Ecto neural progenitor cell (in vitro differentiated cells): Measurements from ENCODE around the gene MPPED1.

Experiments
- DNase-seq: peaks from one replicate; pipeline ENCODE4 v3.0.0-alpha.2; 2018; ENCODE audit warnings: low spot score

MPPED1 gene

DNA sequence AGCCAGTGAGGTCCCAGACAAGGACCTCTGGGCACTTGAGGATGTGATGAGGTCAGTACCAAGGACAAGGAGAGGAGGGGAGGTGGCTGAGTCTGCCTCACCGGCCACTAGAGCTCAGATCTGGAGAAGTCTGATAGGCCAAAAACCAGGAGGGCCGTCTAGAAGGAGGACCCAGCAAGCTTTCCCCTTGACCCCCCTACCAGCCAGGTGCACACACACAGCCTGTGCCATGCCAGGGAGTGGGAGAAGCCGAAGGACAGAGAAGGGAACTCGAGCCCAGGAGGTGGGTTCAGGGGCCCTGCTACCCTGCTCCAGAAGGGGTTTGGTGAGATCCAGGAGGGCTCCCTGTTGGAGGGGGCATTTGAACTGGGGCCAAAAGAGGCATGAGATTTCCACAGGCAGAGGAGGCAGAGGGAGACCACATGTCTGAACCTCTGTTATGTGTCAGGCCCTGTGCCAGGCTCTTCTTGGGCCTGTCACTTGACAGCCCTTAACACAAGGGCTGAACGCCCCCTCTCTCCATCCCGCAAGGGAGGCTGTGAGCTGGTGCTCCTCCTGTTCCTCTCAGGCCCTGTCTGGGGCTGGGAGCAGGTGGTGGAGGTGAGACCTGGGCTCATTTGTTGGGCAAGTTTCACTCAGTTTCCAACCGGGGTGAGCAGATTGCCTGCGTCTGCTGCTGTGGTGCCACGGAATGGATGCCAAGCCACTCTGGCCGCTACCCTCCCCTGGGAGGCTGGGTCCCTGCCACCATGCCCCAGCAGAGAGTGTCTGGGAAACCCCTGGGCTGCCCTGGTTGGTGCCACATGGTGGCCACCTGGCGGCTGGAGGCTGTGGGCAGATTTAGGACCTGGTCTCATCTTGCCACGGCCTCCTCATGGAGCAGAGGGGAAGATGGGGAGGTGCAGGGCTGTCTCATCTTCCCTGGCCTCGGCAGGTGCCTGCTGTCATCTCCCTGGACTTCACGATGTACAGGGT, 65.2 kb downstream of the MPPED1 start:
- DNase-seq = no peak

DNA sequence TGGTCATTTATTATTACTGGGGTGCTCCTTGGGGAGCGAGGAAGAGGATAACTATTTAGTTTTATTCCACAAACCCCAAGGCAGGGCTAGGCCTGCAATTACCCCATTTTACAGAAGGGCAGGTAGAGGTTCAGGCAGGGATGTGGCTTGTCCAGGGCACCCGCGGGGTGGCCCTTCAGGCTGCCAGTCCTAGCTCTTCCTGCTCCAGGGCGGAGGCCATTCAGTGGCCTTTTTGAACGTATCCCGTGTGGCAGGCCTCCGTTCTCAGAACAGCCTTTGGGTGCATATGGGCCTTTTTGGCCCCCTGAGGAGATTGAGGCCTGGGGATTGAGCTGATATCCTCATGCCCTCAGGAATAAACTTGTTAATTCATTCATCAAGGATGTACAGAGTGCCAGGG, 66.2 kb downstream of the MPPED1 start:
- DNase-seq = no peak

DNA sequence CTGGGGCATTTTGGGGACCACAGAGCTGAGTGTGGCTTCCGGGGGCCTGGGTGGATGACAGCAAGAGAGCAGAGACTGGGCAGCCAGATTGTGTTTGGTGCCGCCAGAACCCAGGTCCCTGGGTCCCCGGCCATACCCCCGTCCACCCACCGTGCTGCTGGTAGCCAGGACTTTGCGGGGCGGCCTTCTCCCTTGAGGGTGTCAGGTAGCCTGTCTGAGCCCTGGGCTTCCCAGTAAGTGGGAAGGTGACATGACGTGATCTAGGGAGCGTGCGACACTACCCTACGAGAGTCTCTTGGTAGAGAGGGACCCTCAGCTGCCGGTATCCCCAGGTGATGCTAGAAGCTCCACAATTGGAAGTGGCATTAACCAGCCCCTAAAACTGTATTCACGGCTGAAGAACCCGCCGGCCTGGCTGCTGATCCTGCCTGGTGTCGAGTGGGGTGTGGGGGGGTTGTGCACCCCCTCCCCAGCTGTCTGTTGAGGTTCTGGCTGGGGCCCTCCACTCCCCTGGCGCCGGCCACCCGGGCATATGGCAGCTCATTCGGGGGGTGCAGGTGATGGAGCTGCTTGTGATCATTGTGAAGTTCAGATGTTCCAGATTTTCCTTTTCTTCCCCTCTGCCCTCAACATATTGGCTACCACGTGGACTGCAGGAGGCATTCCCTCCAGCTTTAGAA, 66.9 kb downstream of the MPPED1 start:
- no peak for DNase-seq

DNA sequence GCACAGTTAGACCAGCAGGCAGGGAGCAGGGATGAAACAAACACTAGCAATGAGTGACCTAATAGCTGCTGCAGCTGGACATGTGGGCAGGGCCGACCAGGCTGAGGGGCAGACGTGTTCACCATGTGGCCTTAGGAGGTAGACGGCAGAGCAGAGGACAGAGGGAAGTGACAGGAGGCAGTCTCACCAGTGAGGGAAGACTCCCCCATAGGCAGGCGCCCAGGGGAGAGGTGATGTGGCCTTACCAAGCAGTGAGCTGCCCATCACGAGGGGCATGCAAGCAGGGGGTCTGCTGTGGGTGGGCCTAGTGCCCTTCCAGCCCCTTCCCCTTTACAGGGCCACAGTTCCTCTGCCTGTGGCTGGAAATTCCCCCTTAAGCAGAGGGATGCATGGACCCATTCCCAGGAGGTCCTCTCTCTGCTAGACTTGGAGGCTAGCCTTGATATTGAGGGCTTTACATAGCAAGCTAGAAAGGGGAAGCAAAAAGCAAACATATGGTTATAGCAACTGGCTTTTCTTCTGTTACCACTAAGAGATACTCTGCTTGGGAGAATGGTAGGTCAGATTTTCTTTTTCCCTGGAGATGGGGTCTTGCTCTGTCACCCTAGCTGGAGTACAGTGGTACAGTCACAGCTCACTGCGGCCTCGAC, 67.6 kb downstream of the MPPED1 start:
- no peak for DNase-seq

DNA sequence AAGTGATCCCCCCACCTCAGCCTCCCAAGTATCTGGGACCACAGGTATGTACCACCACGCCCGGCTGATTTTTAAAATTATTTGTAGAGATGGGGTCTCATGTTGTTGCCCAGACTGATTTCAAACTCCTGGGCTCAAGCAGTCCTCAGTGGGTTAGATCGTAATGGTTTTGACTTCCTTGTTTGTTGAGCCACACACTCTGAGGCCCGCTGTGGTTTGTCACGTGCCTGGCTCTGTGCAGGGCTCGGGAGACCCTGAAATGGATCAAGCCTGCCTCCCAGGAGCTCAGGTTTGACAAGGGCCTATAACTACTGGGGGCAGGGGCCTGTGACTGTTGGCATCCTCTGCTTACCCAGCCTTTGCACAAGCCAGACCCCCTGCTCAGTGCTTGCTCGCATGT, 68.1 kb downstream of the MPPED1 start:
- no peak for DNase-seq

DNA sequence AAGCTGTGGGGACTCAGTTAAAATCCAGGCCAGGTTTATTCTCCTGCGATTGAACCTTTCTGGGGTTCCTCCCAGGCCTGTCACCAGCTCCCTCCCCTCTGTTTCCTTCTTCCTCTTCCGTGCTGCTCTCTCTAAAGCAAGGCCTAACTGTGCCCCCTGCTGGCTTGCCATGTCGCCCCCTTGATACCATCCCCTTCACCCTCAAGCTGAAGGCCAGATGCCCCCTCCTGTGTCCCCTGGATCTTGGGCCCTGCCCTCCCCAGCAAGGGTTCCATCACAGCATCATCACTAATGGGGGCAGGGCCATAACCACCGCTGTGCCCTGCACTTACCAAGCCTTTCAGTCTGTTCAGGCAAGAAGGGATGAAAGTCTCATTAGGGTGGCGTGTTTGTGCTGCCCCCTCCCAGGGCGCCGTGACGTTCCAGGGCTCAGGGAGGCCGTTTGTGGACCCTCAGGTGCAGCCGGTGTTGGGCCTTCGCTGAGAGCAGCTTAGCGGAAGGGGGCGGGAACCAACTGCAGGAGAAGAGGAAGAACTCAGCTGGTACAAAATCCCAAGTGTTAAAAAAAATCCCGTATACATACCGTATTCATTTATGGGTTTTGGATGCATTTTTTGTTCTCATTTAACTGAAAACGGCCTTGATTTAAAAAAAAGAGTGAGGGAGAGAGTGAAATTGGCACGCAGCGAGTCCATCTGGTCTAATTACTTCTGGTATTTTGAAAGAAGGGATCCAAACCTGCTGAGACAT, 69.9 kb downstream of the MPPED1 start:
- no peak for DNase-seq

DNA sequence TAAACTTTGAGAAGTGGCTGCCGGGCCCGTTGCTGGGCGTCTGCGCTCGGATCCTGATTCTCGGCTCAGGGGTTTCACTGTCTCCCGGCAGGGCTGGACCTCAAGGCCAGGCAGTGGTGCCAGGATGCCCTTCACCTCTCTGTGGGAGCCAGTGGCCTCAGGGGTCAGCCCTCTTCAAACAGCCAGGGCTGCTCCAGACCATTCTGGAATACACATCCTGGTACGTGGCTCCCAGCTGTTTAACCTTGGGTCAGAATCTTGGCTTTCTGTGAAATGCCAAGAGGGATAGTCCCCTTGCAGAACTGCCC, 70.5 kb downstream of the MPPED1 start:
- no peak for DNase-seq

DNA sequence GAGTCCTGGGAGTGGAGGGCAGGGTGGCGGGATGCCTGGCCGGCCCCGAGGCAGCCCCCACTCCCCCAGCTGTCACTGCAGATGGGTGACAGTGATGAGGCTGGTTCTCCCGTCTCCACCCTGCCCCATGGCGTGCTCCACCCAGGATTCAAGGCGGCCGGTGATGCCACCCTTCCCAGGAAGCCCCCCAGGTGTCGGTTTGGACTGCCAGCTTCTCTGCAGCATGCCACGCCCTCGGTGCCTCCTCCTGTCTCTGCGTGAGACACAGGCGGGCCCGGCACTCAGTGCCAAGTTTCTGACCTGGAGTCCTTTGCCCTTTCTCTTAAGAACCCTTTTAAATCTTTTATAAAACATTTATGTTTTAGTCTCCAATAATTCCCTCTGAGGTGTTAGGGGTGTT, 71.5 kb downstream of the MPPED1 start:
- DNase-seq = no peak

DNA sequence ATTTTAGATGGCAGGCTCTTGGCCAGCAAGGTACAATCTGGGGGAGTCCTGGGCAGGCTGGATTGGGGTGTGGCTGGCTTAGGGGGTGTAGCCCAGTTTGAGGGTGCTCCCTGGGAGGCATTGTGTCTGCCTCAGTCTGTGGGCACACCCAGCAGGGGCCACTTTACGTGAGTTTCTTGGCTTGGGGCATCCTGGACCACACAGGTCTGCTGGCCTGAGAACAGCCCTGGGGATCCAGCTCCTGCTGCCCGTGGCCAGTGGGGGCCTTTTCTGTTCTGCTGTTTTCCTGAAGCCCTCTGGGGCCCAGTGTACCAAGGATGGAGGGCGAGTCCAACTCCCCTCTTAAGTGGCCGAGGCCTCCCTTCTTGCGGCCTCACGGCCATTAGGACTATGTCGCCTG, 71.9 kb downstream of the MPPED1 start:
- no peak for DNase-seq

DNA sequence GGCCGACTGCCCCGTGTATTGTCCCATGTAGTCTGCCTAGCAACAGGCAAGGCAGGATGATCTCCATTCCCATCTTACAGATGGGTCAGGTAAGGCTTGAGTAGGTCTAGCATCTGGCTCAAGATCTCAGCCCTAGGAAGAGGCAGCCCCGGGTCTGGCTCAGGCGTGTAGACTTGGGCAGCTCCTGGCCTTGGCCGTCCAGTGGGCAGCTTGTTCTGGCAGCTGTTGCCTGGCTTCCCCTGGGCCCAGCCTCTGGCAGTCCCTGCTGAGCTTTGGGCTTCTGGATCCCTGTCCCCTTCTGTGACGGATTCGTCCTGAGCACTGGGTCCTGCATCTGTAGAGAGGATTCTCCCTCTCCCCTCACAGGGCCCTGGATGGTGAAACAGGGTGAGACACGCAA, 72.4 kb downstream of the MPPED1 start:
- DNase-seq = no peak

DNA sequence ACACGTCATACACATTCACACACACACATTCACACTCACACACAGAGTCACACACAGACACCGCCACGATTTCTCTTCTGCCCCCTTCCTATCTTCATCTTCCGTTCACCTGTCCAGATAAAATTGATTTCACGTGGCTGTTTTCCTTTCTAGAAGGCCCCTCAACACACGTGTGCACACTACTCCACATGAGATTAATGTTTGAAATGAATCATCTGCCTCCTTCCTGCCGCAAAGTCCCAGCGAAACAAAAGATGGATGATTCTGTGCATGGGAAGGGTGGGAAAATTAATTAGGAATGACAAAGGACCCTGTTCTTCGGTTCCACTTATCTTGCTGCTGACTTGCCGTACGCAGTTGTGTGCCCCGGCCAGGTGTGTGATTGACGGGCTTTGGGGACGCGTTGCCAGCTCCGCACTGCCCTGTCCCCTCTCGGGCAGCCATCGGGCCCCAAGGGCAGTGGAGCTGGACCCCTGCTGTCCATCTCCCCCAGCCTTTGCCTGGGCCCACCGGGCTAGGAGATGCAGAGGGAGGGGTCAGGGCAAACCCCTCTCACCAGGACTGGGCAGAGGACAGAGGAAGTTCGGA, 73.8 kb downstream of the MPPED1 start:
- DNase-seq = no peak

DNA sequence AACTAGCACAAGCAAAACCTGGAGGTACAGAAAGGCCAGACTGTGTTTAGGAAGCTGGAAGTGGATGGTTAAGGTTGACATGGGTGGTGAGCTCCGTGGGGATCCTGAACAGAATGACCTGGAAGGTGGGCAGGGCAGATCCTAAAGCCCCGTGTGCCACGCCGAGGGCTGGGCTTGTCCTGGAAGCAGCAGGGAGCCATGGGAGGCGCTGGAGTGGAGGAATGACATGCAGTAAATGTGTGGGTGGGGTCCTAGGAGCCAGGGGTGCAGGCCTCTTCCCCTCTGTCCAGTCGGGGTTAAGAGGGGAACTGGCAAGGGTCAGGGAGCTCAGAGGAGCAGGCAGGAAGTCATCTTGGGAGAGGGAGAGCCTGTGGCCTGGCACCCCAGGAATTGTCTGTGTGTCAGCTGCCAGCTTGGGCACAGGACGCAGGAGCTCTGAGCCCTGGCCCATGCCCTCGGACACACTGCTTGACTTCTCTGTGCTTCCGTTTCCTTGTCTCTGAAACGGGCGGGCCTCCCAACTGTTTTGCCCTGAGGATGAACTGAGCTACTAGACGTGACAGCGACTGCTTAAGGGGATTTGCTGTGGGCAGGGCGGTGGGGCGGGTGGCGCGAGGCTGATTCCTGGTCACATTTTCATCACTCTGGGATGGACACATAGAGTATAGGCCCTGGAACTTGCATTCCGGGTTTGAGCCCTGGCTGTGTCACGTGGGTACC, 75.7 kb downstream of the MPPED1 start:
- no peak for DNase-seq

DNA sequence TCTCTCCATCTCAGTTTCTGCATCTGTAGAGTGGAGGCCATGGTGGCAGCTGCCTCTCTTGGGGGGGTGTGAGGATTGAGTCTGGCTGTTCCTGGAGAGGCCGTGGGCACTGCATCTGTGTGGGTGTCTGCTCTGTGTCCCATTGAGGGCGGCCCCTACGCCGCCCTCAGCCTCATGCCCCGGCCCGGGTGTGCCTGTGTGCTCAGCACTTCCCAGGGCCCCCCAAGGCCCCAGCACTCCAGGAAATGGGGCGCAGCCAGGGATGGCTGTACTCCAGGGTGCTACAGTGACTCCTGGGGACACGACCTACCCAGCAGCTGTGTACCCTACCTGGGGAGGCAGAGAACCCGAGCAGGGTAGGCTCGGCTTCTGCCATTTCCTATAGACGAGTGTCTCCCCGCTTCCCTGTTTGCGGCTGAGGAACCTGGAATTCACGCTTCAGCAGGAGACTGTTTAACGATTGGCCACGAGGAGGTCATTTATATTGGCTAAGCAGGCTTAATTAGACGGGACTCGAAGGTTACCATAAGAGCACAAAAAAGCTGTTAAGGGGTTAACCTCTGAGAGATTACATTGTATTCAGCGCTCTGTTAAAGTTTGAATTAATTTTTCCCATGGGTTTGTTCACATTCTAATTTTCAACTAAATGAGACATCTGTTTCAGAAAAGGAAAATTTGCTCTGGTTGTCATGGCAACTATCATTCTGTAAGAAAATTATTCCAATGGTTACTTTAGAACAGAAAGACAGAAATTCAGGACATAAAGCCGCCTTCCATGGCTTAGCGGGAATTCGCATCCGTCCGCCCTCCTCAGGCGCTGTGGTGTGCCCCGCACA, 76.4 kb downstream of the MPPED1 start:
- DNase-seq = no peak

DNA sequence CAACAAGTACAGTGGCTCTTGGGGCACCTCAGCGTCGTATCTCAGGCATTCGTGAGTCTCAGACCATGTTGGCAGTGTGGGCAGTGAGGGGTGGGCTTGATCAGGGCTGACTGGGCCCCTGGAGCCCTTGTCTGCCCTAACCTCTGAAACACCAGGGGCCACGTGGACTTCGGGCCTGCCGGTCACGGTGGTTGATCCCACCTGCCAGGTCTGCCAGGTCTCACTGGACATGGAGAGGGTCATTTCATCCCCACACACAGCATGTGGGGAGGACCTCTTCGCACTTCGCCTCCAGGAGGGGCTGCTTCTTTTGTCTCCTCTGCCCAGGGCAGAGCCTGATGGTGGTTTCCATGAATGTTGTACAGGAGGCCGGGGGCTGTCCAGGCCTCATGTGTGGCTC, 77.1 kb downstream of the MPPED1 start:
- no peak for DNase-seq

DNA sequence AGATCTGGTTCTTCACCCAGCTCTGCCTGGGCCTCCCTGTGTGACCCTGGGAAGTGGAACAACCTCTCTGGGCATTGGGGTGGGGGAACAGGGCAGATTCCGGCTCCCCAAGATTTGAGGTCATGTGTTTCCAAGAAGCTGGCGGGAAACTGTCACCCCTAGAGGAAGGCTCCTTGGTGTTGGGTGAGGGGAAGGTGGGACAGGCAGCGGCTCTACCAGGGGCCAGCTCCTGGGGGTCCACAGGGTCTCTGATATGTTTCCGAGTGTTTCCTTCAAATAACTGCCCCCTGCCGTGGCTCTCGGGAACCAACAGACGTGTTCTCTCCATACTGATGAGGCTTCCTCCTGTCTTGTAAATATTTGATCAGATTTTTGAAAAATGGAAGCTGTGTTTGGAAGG, 78.5 kb downstream of the MPPED1 start:
- DNase-seq = no peak

DNA sequence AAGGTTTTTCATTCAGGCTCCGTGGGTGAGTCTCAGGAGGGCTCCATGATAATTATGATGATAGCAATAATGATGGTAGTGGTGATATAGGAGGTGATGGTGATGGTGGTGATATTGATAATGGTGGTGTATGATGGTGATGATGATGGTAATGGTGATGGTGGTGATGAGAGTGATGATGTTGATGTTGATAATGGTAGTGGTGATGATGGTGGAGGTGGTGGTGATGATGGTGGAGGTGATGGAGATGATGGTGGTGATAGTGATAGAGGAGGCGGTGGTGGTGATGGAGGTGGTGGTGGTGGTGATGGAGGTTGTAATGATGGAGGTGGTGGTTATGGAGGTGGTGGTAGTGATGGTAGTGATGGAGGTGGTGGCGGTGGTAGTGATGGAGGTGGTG, 79.4 kb downstream of the MPPED1 start:
- DNase-seq = no peak

DNA sequence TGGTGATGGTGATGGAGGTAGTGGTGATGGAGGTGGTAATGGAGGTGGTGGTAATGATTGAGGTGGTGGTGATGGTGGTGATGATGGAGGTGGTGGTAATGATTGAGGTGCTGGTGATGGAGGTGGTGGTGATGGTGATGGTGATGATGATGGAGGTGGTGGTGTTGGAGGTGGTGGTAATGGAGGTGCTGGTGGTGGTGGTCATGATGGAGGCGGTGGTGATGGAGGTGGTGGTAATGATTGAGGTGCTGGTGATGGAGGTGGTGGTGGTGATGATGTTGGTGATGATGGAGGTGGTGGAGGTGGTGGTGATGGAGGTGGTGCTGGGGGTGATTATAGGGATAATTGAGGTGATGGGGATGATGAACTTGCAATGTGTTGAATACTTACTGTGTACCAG, 79.9 kb downstream of the MPPED1 start:
- DNase-seq = no peak

DNA sequence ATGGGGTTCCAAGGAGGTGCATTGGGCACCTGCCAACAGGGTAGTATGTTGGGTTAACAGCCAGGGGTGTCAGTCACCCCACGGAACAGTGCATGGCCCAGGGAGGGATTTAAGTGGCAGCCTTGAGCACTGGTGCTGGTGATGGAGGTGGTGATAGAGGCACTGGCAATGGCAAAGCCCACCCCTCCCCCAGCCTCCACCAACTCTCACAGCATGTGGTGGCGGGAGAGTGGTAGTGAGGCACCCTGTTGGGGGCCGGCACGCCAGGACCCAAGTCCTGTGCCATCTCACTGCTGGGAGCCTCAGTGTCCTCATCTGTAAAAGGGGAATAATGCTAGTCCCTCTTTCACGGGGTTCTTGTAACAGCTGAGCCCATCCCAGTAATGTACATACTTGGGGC, 81.5 kb downstream of the MPPED1 start:
- DNase-seq = no peak

DNA sequence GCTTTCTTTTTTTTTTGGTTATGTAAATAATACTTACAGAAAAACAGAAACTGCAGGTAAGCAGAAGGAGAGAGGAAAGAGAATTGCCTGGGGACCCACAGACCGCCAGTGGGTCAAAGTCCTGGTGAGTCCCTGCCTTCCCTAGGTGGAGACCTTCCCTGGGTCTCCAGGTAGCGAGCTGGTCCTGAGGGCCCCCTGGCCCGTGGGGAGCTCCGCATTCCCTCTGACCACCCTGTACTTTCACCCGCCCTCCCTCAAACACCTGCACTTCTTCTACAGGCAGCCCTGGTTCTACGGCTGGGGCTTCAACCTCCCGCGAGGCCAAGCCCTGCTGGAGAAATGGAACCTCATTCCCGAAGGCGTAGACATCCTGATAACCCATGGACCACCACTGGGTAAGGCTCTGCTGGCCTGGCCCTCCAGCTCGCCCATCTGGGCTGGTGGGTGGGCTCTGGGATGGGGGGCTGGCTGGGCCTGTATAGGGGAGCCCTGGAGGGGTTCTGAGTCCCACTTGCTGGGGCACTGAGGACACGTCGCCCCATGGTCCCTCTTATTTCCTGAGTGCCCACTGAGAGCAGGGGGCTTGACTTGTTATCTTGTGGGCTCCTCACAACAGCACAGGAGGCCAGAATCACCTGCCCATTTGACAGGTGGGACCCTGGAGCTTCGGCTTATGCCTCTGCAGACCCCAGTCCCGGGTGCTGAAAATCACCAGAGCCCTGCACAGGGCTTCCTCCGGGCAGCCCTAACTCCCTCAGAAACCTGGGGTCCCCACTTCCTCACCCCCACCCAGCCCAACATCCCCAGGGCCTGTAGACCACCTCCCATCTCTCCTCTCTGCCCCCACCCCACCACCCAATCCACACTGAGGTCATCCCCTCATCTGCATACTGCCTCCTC, 86.4 kb downstream of the MPPED1 start:
- DNase-seq = no peak
